Uterus (tissue), 4 donors: Measurements from ENCODE around the gene AUTS2. TPM values are rescaled to one million over a fixed set of nuclear protein-coding genes. Genes with fewer than 3 reads are reported as not detected.

Source experiments
- DNase-seq, 2 donors: peaks; one replicate each; pipeline ENCODE4 v3.0.0-alpha.2; 2019 to 2020
- H3K27ac ChIP-seq, 2 donors: fragments of 200-600 bp; sonication (generic); 1 replicate in 1 of 2; 2 replicates in 1 of 2; pipeline ENCODE4 v1.5.1; 2016 to 2018
- H3K27me3 ChIP-seq, 2 donors: fragments of 200-600 bp; sonication (generic); one replicate each; pipeline ENCODE4 v1.5.1; 2018 to 2019; ENCODE audit warnings: control low read depth in 1 of 2
- H3K36me3 ChIP-seq, 2 donors: fragments of 200-600 bp; sonication (generic); one replicate each; pipeline ENCODE4 v1.5.1; 2019; ENCODE audit warnings: control low read depth in 1 of 2
- H3K4me1 ChIP-seq, 2 donors: fragments of 200-600 bp; sonication (generic); one replicate each; pipeline ENCODE4 v1.5.1; 2018 to 2019; ENCODE audit warnings: control low read depth in 1 of 2
- H3K4me3 ChIP-seq, 2 donors: fragments of 200-600 bp; sonication (generic); 1 replicate in 1 of 2; 2 replicates in 1 of 2; pipeline ENCODE4 v1.5.1; 2018 to 2019; ENCODE audit warnings: mild to moderate bottlenecking in 1 of 2
- H3K9me3 ChIP-seq, 2 donors: fragments of 200-600 bp; sonication (generic); one replicate each; pipeline ENCODE4 v1.5.1; 2019; ENCODE audit warnings: control low read depth in 1 of 2
- CTCF ChIP-seq, 4 experiments: fragments of 200-600 bp in 2 of 4; fragments of 450-650 bp in 2 of 4; sonication (generic) in 2 of 4; IDR thresholded peaks; one replicate each; pipeline ENCODE4 v1.5.1; 2016 to 2019; ENCODE audit warnings: antibody characterized with exemption in 4 of 4, mild to moderate bottlenecking in 2 of 4, moderate library complexity in 1 of 4
- POLR2A ChIP-seq, 2 donors: fragments of 450-650 bp; IDR thresholded peaks; one replicate each; pipeline ENCODE4 v1.6.1; 2016; ENCODE audit warnings: antibody characterized with exemption in 2 of 2, mild to moderate bottlenecking in 1 of 2, moderate library complexity in 1 of 2
- intact Hi-C: fragments of 100-400 bp; cut with DNase I; formaldehyde crosslinking; loops from one replicate; pipeline ENCODE4 v1.15.1; 2023; ENCODE audit warnings: low total_unique reads
- total RNA-seq, 4 donors: library from RNA; depleted of rRNA in 3 of 4; stranded (reverse); fragments of >200 nt in 3 of 4; gene quantifications; one replicate each; pipeline versions ENCODE4 v1.1.0 to v1.2.4, GENCODE V29; 2014 to 2023
- donor health status: DM: yes; HTN: yes; CAD: no.

Gene AUTS2
- total RNA-seq, 4 donors from 2014 or later: 10.5 to 58.2 (median 30.0) TPM

- H3K27ac ChIP-seq: no peak overlapping the region
- H3K9me3 ChIP-seq: no peaks in the 10 kb centered on the region
- intact Hi-C loops: no loop called here
- no peaks in the 10 kb centered on the region for H3K4me1 ChIP-seq
- no peaks in the 10 kb centered on the region for H3K27me3 ChIP-seq
- TF ChIP-seq POLR2A (IDR thresholded peaks at IDR 0.05) (no peak), CTCF (IDR thresholded peaks at IDR 0.05) (no peak)
- no peak for DNase-seq
- no peak overlapping the region for H3K4me3 ChIP-seq
- no peaks in the 10 kb centered on the region for H3K36me3 ChIP-seq
Measured at GRCh38 chr7:70743531-70744325, 1145.5 kb downstream of the AUTS2 start.

- Histone ChIP-seq H3K9me3 (no peaks in the 10 kb centered on the region), H3K36me3 (no peaks in the 10 kb centered on the region), H3K4me1 (no peaks in the 10 kb centered on the region), H3K27ac (no peak overlapping the region), H3K27me3 (no peaks in the 10 kb centered on the region), H3K4me3 (no peak overlapping the region)
- no peak for DNase-seq
- intact Hi-C loops: no loop called here
- TF ChIP-seq POLR2A (IDR thresholded peaks at IDR 0.05): no peak
- no peak for TF ChIP-seq CTCF (IDR thresholded peaks at IDR 0.05)
Measured at GRCh38 chr7:70744492-70744891, 1146.2 kb downstream of the AUTS2 start.

- DNase-seq: no peak
- no peak for TF ChIP-seq POLR2A (IDR thresholded peaks at IDR 0.05)
- no peak for TF ChIP-seq CTCF (IDR thresholded peaks at IDR 0.05)
- H3K27me3 ChIP-seq: no peaks in the 10 kb centered on the region
- no peaks in the 10 kb centered on the region for H3K36me3 ChIP-seq
- H3K9me3 ChIP-seq: no peaks in the 10 kb centered on the region
- no peak overlapping the region for H3K27ac ChIP-seq
- intact Hi-C loops: no loop called here
- no peak overlapping the region for H3K4me3 ChIP-seq
- no peaks in the 10 kb centered on the region for H3K4me1 ChIP-seq
Measured at GRCh38 chr7:70749831-70750230, 1151.6 kb downstream of the AUTS2 start.

GRCh38 chr7:70751895-70752294 lies 1153.6 kb downstream of the AUTS2 start:
- no peaks in the 10 kb centered on the region for H3K27me3 ChIP-seq
- DNase-seq: no peak
- H3K4me1 ChIP-seq: no peaks in the 10 kb centered on the region
- TF ChIP-seq CTCF (IDR thresholded peaks at IDR 0.05) (no peak), POLR2A (IDR thresholded peaks at IDR 0.05) (no peak)
- no peak overlapping the region for H3K4me3 ChIP-seq
- H3K36me3 ChIP-seq: no peaks in the 10 kb centered on the region
- no peak overlapping the region for H3K27ac ChIP-seq
- intact Hi-C loops: no loop called here
- no peaks in the 10 kb centered on the region for H3K9me3 ChIP-seq

GRCh38 chr7:70752794-70753241 lies 1154.5 kb downstream of the AUTS2 start:
- TF ChIP-seq POLR2A (IDR thresholded peaks at IDR 0.05): no peak
- TF ChIP-seq CTCF (IDR thresholded peaks at IDR 0.05): no peak
- no peaks in the 10 kb centered on the region for H3K9me3 ChIP-seq
- H3K27me3 ChIP-seq: no peaks in the 10 kb centered on the region
- intact Hi-C loops: no loop called here
- no peaks in the 10 kb centered on the region for H3K4me1 ChIP-seq
- H3K27ac ChIP-seq: no peak overlapping the region
- H3K36me3 ChIP-seq: no peaks in the 10 kb centered on the region
- no peak for DNase-seq
- H3K4me3 ChIP-seq: no peak overlapping the region
